Tibial nerve (tissue), 4 donors: ENCODE measurements around the gene CDK5. TPM values are rescaled to one million over a fixed set of nuclear protein-coding genes. Genes with fewer than 3 reads are reported as not detected.
"Not testable (repeated sequence)": the region's sequence is repeated elsewhere in the genome, so short reads cannot be mapped to it uniquely, and the experiment has no call there.

Experiments
- DNase-seq, 2 donors: peaks; one replicate each; pipeline ENCODE4 v3.0.0-alpha.2; 2019; ENCODE audit warnings: low spot score in 2 of 2
- H3K27ac ChIP-seq, 4 donors: fragments of 200-600 bp; sonication (generic) in 3 of 4; one replicate each; pipeline ENCODE4 v1.5.1; 2017 to 2019; ENCODE audit warnings: mild to moderate bottlenecking in 1 of 4
- H3K27me3 ChIP-seq, 2 donors: fragments of 200-600 bp; sonication (generic) in 1 of 2; one replicate each; pipeline versions ENCODE4 v1.5.1 to v1.6.0; 2017 to 2019
- H3K36me3 ChIP-seq, 3 donors: fragments of 200-600 bp; sonication (generic); one replicate each; pipeline ENCODE4 v1.5.1; 2018 to 2019
- H3K4me1 ChIP-seq, 4 donors: fragments of 200-600 bp; sonication (generic) in 3 of 4; one replicate each; pipeline ENCODE4 v1.5.1; 2017 to 2019
- H3K4me3 ChIP-seq, 4 donors: fragments of 200-600 bp; sonication (generic) in 3 of 4; one replicate each; pipeline ENCODE4 v1.5.1; 2017 to 2019; ENCODE audit warnings: mild to moderate bottlenecking in 1 of 4, moderate library complexity in 1 of 4
- H3K9me3 ChIP-seq, 4 donors: fragments of 200-600 bp; sonication (generic) in 3 of 4; one replicate each; pipeline ENCODE4 v1.5.1; 2017 to 2019
- CTCF ChIP-seq, 5 experiments: fragments of 200-600 bp in 3 of 5; fragments of 450-650 bp in 2 of 5; sonication (generic) in 3 of 5; IDR thresholded peaks; one replicate each; pipeline ENCODE4 v1.5.1; 2016 to 2019; ENCODE audit warnings: antibody characterized with exemption in 5 of 5, mild to moderate bottlenecking in 3 of 5, moderate library complexity in 2 of 5
- EP300 ChIP-seq, 2 donors: sonication (generic); formaldehyde crosslinking; IDR thresholded peaks; one replicate each; pipeline ENCODE4 v1.6.1; 2017; ENCODE audit warnings: antibody characterized with exemption in 2 of 2, mild to moderate bottlenecking in 1 of 2
- POLR2A ChIP-seq, 2 donors: fragments of 450-650 bp; IDR thresholded peaks; one replicate each; pipeline ENCODE4 v1.6.1; 2017; ENCODE audit warnings: antibody characterized with exemption in 2 of 2, mild to moderate bottlenecking in 2 of 2, moderate library complexity in 2 of 2
- WGBS, 2 donors: methylation state at CpG; one replicate each; pipeline ENCODE4 v1.1.5; 2018; 5-methylcytosine and 5-hydroxymethylcytosine counted together
- total RNA-seq, 4 donors: library from RNA; depleted of rRNA; stranded (reverse); fragments of >200 nt; gene quantifications; one replicate each; pipeline ENCODE4 v1.1.0, GENCODE V29; 2016

The CDK5 gene
- total RNA-seq, 4 donors from 2014 or later: 3.6 to 13.1 (median 7.1) TPM

- Histone ChIP-seq H3K36me3 (no peaks in the 10 kb centered on the region), H3K27me3 (peaks cover 2 to 82% of the 10 kb centered on the region in 2 donors), H3K27ac (no peak overlapping the region), H3K9me3 (no peaks in the 10 kb centered on the region), H3K4me1 (peaks cover 0 to 42% (median 16%) of the 10 kb centered on the region in 4 donors), H3K4me3 (no peak overlapping the region)
- DNase-seq: no peak
- no peak for TF ChIP-seq POLR2A (IDR thresholded peaks at IDR 0.05)
- TF ChIP-seq CTCF (IDR thresholded peaks at IDR 0.05): no peak
- no peak for TF ChIP-seq EP300 (IDR thresholded peaks at IDR 0.05)
- 68 to 81% methylated on average over 6 of the region's 6 CpGs for WGBS, 2 donors
Observed at GRCh38 chr7:151012031-151012692, 45.5 kb downstream of the CDK5 start.

- Histone ChIP-seq H3K27me3 (peaks cover 2 to 83% of the 10 kb centered on the region in 2 donors), H3K4me1 (peaks cover 0 to 45% (median 16%) of the 10 kb centered on the region in 4 donors)
- not testable (repeated sequence) for H3K4me3 ChIP-seq, H3K36me3 ChIP-seq, H3K27ac ChIP-seq, DNase-seq, H3K9me3 ChIP-seq
- 88 to 90% methylated on average over 12 of the region's 12 CpGs for WGBS, 2 donors
Observed at GRCh38 chr7:151011616-151012015, 46.1 kb downstream of the CDK5 start.

- DNase-seq: no peak
- Histone ChIP-seq H3K36me3 (no peaks in the 10 kb centered on the region), H3K27me3 (peaks cover 2 to 83% of the 10 kb centered on the region in 2 donors), H3K4me1 (peaks cover 0 to 45% (median 16%) of the 10 kb centered on the region in 4 donors), H3K9me3 (no peaks in the 10 kb centered on the region), H3K27ac (no peak overlapping the region), H3K4me3 (no peak overlapping the region)
- TF ChIP-seq EP300 (IDR thresholded peaks at IDR 0.05): no peak
- no peak for TF ChIP-seq CTCF (IDR thresholded peaks at IDR 0.05)
- TF ChIP-seq POLR2A (IDR thresholded peaks at IDR 0.05): no peak
- WGBS, 2 donors: 29% methylated on average over 1 of the region's 1 CpG; no CpG with 5 or more reads in 1 of the 2 donors
Observed at GRCh38 chr7:151011097-151011409, 46.6 kb downstream of the CDK5 start.

GRCh38 chr7:151010307-151011096 is 47.2 kb downstream of the CDK5 start:
- WGBS, 2 donors: 24 to 35% methylated on average over 14 to 16 of the region's 18 CpGs
- no peak for TF ChIP-seq POLR2A (IDR thresholded peaks at IDR 0.05)
- no peak for TF ChIP-seq CTCF (IDR thresholded peaks at IDR 0.05)
- H3K27me3 ChIP-seq: peaks cover 2 to 77% of the 10 kb centered on the region in 2 donors
- H3K9me3 ChIP-seq: no peaks in the 10 kb centered on the region
- H3K4me1 ChIP-seq: peaks cover 0 to 45% (median 16%) of the 10 kb centered on the region in 4 donors
- no peak for DNase-seq
- H3K4me3 ChIP-seq: no peak overlapping the region
- H3K27ac ChIP-seq: no peak overlapping the region
- no peaks in the 10 kb centered on the region for H3K36me3 ChIP-seq

GRCh38 chr7:151010037-151010306 is 47.7 kb downstream of the CDK5 start:
- H3K27ac ChIP-seq: no peak overlapping the region
- no peak for DNase-seq
- peaks cover 2 to 72% of the 10 kb centered on the region in 2 donors for H3K27me3 ChIP-seq
- no peaks in the 10 kb centered on the region for H3K36me3 ChIP-seq
- peaks cover 0 to 45% (median 16%) of the 10 kb centered on the region in 4 donors for H3K4me1 ChIP-seq
- TF ChIP-seq EP300 (IDR thresholded peaks at IDR 0.05) (no peak), POLR2A (IDR thresholded peaks at IDR 0.05) (no peak), CTCF (IDR thresholded peaks at IDR 0.05) (no peak)
- no peaks in the 10 kb centered on the region for H3K9me3 ChIP-seq
- WGBS, 2 donors: 41% methylated on average over 7 of the region's 7 CpGs; no CpG with 5 or more reads in 1 of the 2 donors
- no peak overlapping the region for H3K4me3 ChIP-seq
